Astrocyte (in vitro differentiated cells and primary cell): Measurements from ENCODE around the gene TRHDE. TPM values are rescaled to one million over a fixed set of nuclear protein-coding genes. Genes with fewer than 3 reads are reported as not detected.

Experiments
- DNase-seq: peaks from one replicate; pipeline ENCODE4 v3.0.0-alpha.2; 2010; ENCODE audit warnings: low read depth
- FAIRE-seq: peaks from 2 replicates; lab custom pipeline; 2011; peaks lifted over from hg19 to GRCh38; lab: Jason Lieb, UNC
- H2AFZ ChIP-seq: 2 replicates; pipeline ENCODE4 v1.6.0; 2012; ENCODE audit warnings: low read depth, low read length, inconsistent platforms
- H3K27ac ChIP-seq: 2 replicates; pipeline ENCODE4 v1.5.1; 2011; ENCODE audit warnings: low read depth, low read length, inconsistent platforms
- H3K27me3 ChIP-seq: 2 replicates; pipeline ENCODE4 v1.6.0; 2011; ENCODE audit warnings: low read length, inconsistent platforms; ENCODE audit not compliant: insufficient read depth
- H3K36me3 ChIP-seq: 2 replicates; pipeline ENCODE4 v1.5.1; 2011; ENCODE audit warnings: low read length, inconsistent platforms; ENCODE audit not compliant: insufficient read depth
- H3K4me1 ChIP-seq: 2 replicates; pipeline ENCODE4 v1.5.1; 2011; ENCODE audit warnings: low read length, inconsistent platforms; ENCODE audit not compliant: insufficient read depth
- H3K4me2 ChIP-seq: 2 replicates; pipeline ENCODE4 v1.6.0; 2012; ENCODE audit warnings: low read length, inconsistent platforms
- H3K4me3 ChIP-seq: 2 replicates; pipeline ENCODE4 v1.5.1; 2011; ENCODE audit warnings: low read depth, mild to moderate bottlenecking, low read length, inconsistent platforms; ENCODE audit not compliant: insufficient read depth
- H3K79me2 ChIP-seq: 2 replicates; pipeline ENCODE4 v1.6.0; 2012; ENCODE audit warnings: mild to moderate bottlenecking, low read length, inconsistent platforms; ENCODE audit not compliant: insufficient read depth
- H3K9ac ChIP-seq: 2 replicates; pipeline ENCODE4 v1.6.0; 2012; ENCODE audit warnings: mild to moderate bottlenecking, low read length, inconsistent platforms
- H3K9me3 ChIP-seq: 2 replicates; pipeline ENCODE4 v1.5.1; 2012; ENCODE audit warnings: low read depth, mild to moderate bottlenecking, low read length, inconsistent platforms; ENCODE audit not compliant: insufficient read depth
- H4K20me1 ChIP-seq: 2 replicates; pipeline ENCODE4 v1.6.0; 2012; ENCODE audit warnings: low read length, inconsistent platforms; ENCODE audit not compliant: insufficient read depth
- H3K27ac Mint-ChIP-seq: one replicate; pipeline ENCODE4 v1.8.0; 2021; ENCODE audit warnings: mild to moderate bottlenecking, mixed read lengths; ENCODE audit not compliant: unreplicated experiment
- H3K27me3 Mint-ChIP-seq: one replicate; pipeline ENCODE4 v1.8.0; 2021; ENCODE audit warnings: low read depth, mixed read lengths; ENCODE audit not compliant: unreplicated experiment
- H3K36me3 Mint-ChIP-seq: one replicate; pipeline ENCODE4 v1.8.0; 2021; ENCODE audit warnings: low read depth, mixed read lengths; ENCODE audit not compliant: unreplicated experiment
- H3K4me1 Mint-ChIP-seq: one replicate; pipeline ENCODE4 v1.8.0; 2021; ENCODE audit warnings: low read depth, mixed read lengths; ENCODE audit not compliant: unreplicated experiment
- H3K4me3 Mint-ChIP-seq: one replicate; pipeline ENCODE4 v1.8.0; 2021; ENCODE audit warnings: mild to moderate bottlenecking, moderate library complexity, mixed read lengths; ENCODE audit not compliant: unreplicated experiment
- H3K9me3 Mint-ChIP-seq: one replicate; pipeline ENCODE4 v1.8.0; 2021; ENCODE audit warnings: mild to moderate bottlenecking, mixed read lengths; ENCODE audit not compliant: unreplicated experiment
- EZH2 ChIP-seq: IDR thresholded peaks from 2 replicates; pipeline ENCODE4 v1.6.1; 2012; ENCODE audit warnings: mild to moderate bottlenecking, low read length, inconsistent platforms; ENCODE audit not compliant: insufficient read depth
- total RNA-seq: library from RNA; stranded (reverse); gene quantifications from 2 replicates; pipeline ENCODE4 v1.2.1, GENCODE V29; 2021
- TF ChIP-seq, protein P1 (sequence below): IDR thresholded peaks from 2 replicates; pipeline ENCODE4 v1.5.1; 2011; ENCODE audit warnings: low read depth, mild to moderate bottlenecking, inconsistent platforms, low read length, moderate library complexity; ENCODE audit not compliant: insufficient read depth

Gene TRHDE
- total RNA-seq, 1 donor from 2014 or later: 1.4 TPM

DNA sequence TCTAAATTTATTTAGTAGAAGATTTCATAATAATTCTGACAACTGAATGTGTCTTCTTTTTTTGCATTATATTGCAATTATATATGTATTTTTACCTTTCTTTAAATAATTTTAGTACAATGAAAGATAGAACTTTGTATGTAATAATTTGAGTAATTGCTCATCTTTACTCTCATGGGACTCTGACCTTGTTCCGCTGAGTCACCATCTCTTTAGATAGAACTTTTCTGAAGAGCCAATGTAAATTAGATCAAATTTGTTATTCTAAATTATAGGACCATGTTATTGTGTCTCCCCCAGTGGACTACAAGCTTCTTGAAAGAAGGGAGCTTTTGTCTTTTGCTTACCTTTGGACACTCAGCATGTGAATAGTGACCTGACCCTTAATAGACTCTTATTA, 96.1 kb downstream of the TRHDE start:
- FAIRE-seq (no peak), DNase-seq (no peak)
- no peaks in the 10 kb centered on the region for H3K27me3 Mint-ChIP-seq
- no peaks in the 10 kb centered on the region for H4K20me1 ChIP-seq
- H3K4me2 ChIP-seq: no peak overlapping the region
- no peaks in the 10 kb centered on the region for H3K27me3 ChIP-seq
- no peaks in the 10 kb centered on the region for H3K36me3 ChIP-seq
- H3K9me3 Mint-ChIP-seq: no peaks in the 10 kb centered on the region
- no peaks in the 10 kb centered on the region for H3K4me1 ChIP-seq
- H3K4me3 ChIP-seq: no peak overlapping the region
- H3K27ac ChIP-seq: no peak overlapping the region
- H3K36me3 Mint-ChIP-seq: no peaks in the 10 kb centered on the region
- H3K27ac Mint-ChIP-seq: no peak overlapping the region
- TF ChIP-seq, protein P1, sequence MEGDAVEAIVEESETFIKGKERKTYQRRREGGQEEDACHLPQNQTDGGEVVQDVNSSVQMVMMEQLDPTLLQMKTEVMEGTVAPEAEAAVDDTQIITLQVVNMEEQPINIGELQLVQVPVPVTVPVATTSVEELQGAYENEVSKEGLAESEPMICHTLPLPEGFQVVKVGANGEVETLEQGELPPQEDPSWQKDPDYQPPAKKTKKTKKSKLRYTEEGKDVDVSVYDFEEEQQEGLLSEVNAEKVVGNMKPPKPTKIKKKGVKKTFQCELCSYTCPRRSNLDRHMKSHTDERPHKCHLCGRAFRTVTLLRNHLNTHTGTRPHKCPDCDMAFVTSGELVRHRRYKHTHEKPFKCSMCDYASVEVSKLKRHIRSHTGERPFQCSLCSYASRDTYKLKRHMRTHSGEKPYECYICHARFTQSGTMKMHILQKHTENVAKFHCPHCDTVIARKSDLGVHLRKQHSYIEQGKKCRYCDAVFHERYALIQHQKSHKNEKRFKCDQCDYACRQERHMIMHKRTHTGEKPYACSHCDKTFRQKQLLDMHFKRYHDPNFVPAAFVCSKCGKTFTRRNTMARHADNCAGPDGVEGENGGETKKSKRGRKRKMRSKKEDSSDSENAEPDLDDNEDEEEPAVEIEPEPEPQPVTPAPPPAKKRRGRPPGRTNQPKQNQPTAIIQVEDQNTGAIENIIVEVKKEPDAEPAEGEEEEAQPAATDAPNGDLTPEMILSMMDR: no peak
- no peak for TF ChIP-seq EZH2
- no peaks in the 10 kb centered on the region for H3K79me2 ChIP-seq
- H3K4me3 Mint-ChIP-seq: no peak overlapping the region
- no peaks in the 10 kb centered on the region for H3K4me1 Mint-ChIP-seq
- H3K9ac ChIP-seq: no peak overlapping the region
- no peak overlapping the region for H2AFZ ChIP-seq
- no peaks in the 10 kb centered on the region for H3K9me3 ChIP-seq

DNA sequence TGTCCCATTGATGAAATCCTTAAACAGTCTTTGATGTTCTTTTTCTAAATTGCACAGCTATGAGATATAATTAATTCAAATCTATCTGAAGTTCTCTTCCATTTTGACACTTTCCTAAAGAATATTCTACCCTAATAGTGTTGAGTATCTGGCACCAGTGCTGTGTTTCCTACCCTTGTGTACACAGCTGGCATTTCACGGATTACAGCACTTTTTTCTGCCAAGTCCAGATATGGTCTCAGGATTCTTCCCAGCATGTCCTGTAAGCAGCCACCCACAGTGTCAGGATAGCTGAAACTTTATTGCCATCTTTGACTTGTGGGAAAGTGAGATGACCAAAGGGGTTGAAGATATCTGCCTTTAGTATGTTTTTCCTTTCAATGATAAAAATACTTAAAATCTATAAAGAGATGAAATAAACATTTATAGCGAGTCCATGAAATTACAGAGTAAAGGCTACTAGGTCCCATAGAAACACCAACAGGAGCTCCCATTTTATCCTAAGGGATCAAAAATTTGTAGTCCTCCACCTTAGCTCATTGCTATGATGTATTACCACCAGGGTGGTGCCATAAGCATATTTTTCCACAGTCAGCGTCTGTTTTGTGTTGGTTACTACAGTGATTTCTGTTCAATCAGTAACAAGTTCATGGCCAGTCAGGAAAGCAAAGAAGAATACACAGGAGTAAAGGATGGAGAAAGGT, 96.7 kb downstream of the TRHDE start:
- Histone ChIP-seq H3K9me3 (no peaks in the 10 kb centered on the region), H3K79me2 (no peaks in the 10 kb centered on the region), H4K20me1 (no peaks in the 10 kb centered on the region), H3K4me1 (no peaks in the 10 kb centered on the region), H3K27ac (no peak overlapping the region), H3K9ac (no peak overlapping the region), H3K4me2 (no peak overlapping the region), H3K4me3 (no peak overlapping the region), H3K36me3 (no peaks in the 10 kb centered on the region), H2AFZ (no peak overlapping the region), H3K27me3 (no peaks in the 10 kb centered on the region)
- no peaks in the 10 kb centered on the region for H3K4me1 Mint-ChIP-seq
- H3K4me3 Mint-ChIP-seq: no peak overlapping the region
- no peaks in the 10 kb centered on the region for H3K9me3 Mint-ChIP-seq
- no peak overlapping the region for H3K27ac Mint-ChIP-seq
- no peaks in the 10 kb centered on the region for H3K36me3 Mint-ChIP-seq
- DNase-seq (no peak), FAIRE-seq (no peak)
- TF ChIP-seq, protein P1: no peak
- no peak for TF ChIP-seq EZH2
- no peaks in the 10 kb centered on the region for H3K27me3 Mint-ChIP-seq

DNA sequence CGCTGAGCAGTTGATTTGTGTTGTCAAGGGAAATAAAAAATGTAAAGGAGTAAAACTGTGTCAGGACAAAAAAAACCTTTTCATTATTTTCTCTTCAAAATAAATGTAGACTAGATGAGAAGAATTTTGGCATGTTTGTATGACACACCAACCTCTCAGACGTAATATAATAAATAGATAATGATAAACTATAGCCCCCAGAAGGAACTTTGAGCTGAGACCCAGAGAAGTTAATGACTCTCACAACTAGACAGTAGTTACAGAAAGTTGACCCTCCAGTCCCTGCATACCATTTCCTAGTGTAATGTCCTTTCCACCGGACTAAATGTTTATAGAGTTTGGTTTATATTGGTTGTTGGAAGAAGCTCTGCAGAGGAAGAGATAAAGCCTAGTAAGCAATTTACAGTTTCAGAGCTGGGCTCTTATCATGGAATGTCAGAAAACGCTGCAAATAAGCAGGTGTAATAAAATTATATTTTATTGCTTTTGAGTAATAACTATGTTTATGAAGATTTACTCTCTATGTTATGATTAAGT, 97.3 kb downstream of the TRHDE start:
- Mint-ChIP-seq H3K4me3 (no peak overlapping the region), H3K36me3 (no peaks in the 10 kb centered on the region), H3K27me3 (no peaks in the 10 kb centered on the region), H3K4me1 (no peaks in the 10 kb centered on the region), H3K9me3 (no peaks in the 10 kb centered on the region), H3K27ac (no peak overlapping the region)
- TF ChIP-seq EZH2: no peak
- TF ChIP-seq, protein P1: no peak
- no peak overlapping the region for H3K27ac ChIP-seq
- H3K27me3 ChIP-seq: no peaks in the 10 kb centered on the region
- H3K79me2 ChIP-seq: no peaks in the 10 kb centered on the region
- H3K4me3 ChIP-seq: no peak overlapping the region
- no peak overlapping the region for H3K4me2 ChIP-seq
- no peaks in the 10 kb centered on the region for H3K9me3 ChIP-seq
- H4K20me1 ChIP-seq: no peaks in the 10 kb centered on the region
- no peak overlapping the region for H2AFZ ChIP-seq
- FAIRE-seq: no peak
- H3K36me3 ChIP-seq: no peaks in the 10 kb centered on the region
- H3K9ac ChIP-seq: no peak overlapping the region
- no peak for DNase-seq
- no peaks in the 10 kb centered on the region for H3K4me1 ChIP-seq
